Neural progenitor cell (in vitro differentiated cells): ENCODE measurements around the gene TMEM119. TPM values are rescaled to one million over a fixed set of nuclear protein-coding genes. Genes with fewer than 3 reads are reported as not detected.

Source experiments
- DNase-seq: peaks from one replicate; pipeline ENCODE4 v3.0.0-alpha.2; 2016; ENCODE audit warnings: low spot score
- H2AFZ ChIP-seq: fragments of 200-600 bp; sonication (generic); replicated peaks from 2 replicates; pipeline ENCODE4 v1.6.1; 2016; ENCODE audit warnings: antibody characterized with exemption
- H3F3A ChIP-seq: fragments of 200-600 bp; sonication (generic); 2 replicates; pipeline ENCODE4 v1.6.1; 2016; ENCODE audit warnings: antibody characterized with exemption, low read depth
- H3K27ac ChIP-seq: fragments of 200-600 bp; sonication (generic); 2 replicates; pipeline ENCODE4 v1.5.1; 2016; ENCODE audit warnings: mild to moderate bottlenecking
- H3K27me3 ChIP-seq: fragments of 200-600 bp; sonication (generic); 2 replicates; pipeline ENCODE4 v1.6.1; 2016; ENCODE audit warnings: mild to moderate bottlenecking, moderate library complexity
- H3K36me3 ChIP-seq: fragments of 200-600 bp; sonication (generic); 2 replicates; pipeline ENCODE4 v1.5.1; 2016
- H3K4me1 ChIP-seq: fragments of 200-600 bp; sonication (generic); 2 replicates; pipeline ENCODE4 v1.6.1; 2016; ENCODE audit warnings: mixed run types
- H3K4me2 ChIP-seq: fragments of 200-600 bp; sonication (generic); 2 replicates; pipeline ENCODE4 v1.6.1; 2016
- H3K4me3 ChIP-seq: fragments of 200-600 bp; sonication (generic); 2 replicates; pipeline ENCODE4 v1.5.1; 2016
- H3K79me2 ChIP-seq: fragments of 200-600 bp; sonication (generic); 2 replicates; pipeline ENCODE4 v1.6.1; 2016; ENCODE audit warnings: low read depth
- H3K9ac ChIP-seq: fragments of 200-600 bp; sonication (generic); 2 replicates; pipeline ENCODE4 v1.6.1; 2016
- H3K9me3 ChIP-seq: fragments of 200-600 bp; sonication (generic); 2 replicates; pipeline ENCODE4 v1.5.1; 2016; ENCODE audit warnings: low read depth
- H4K20me1 ChIP-seq: fragments of 200-600 bp; sonication (generic); 2 replicates; pipeline ENCODE4 v1.6.1; 2016; ENCODE audit warnings: low read depth
- H3K27ac Mint-ChIP-seq: 3 replicates; pipeline ENCODE4 v1.8.0; 2021; ENCODE audit warnings: mixed read lengths
- H3K27me3 Mint-ChIP-seq: 2 replicates; pipeline ENCODE4 v1.8.0; 2022; ENCODE audit warnings: low read depth, mild to moderate bottlenecking, inconsistent platforms, moderate library complexity, mixed read lengths; ENCODE audit not compliant: insufficient read depth
- H3K36me3 Mint-ChIP-seq: 3 replicates; pipeline ENCODE4 v1.8.0; 2021; ENCODE audit warnings: mixed read lengths
- H3K4me1 Mint-ChIP-seq: 3 replicates; pipeline ENCODE4 v1.8.0; 2021; ENCODE audit warnings: mixed read lengths
- H3K4me3 Mint-ChIP-seq: 3 replicates; pipeline ENCODE4 v1.8.0; 2021; ENCODE audit warnings: mild to moderate bottlenecking, moderate library complexity, mixed read lengths
- H3K9me3 Mint-ChIP-seq: 3 replicates; pipeline ENCODE4 v1.8.0; 2020; ENCODE audit warnings: mixed read lengths
- EZH2 ChIP-seq: fragments of 200-600 bp; sonication (generic); IDR thresholded peaks from 2 replicates; pipeline ENCODE4 v1.6.1; 2017; ENCODE audit warnings: antibody characterized with exemption, mild to moderate bottlenecking, moderate library complexity
- EZH2phosphoT487 ChIP-seq: fragments of 200-600 bp; sonication (generic); IDR thresholded peaks from 2 replicates; pipeline ENCODE4 v1.6.1; 2017; ENCODE audit warnings: antibody characterized with exemption
- total RNA-seq: library from RNA; depleted of rRNA; stranded (reverse); fragments of >200 nt; gene quantifications from 2 replicates; pipeline ENCODE4 v1.2.3, GENCODE V29; 2015; ENCODE audit warnings: low replicate concordance
- TF ChIP-seq, protein P1 (sequence below): fragments of 200-600 bp; sonication (generic); IDR thresholded peaks from 2 replicates; pipeline ENCODE4 v1.5.1; 2017; ENCODE audit warnings: antibody characterized with exemption, mild to moderate bottlenecking

Gene TMEM119
- total RNA-seq, 1 donor from 2014 or later = 0.97 TPM

DNA sequence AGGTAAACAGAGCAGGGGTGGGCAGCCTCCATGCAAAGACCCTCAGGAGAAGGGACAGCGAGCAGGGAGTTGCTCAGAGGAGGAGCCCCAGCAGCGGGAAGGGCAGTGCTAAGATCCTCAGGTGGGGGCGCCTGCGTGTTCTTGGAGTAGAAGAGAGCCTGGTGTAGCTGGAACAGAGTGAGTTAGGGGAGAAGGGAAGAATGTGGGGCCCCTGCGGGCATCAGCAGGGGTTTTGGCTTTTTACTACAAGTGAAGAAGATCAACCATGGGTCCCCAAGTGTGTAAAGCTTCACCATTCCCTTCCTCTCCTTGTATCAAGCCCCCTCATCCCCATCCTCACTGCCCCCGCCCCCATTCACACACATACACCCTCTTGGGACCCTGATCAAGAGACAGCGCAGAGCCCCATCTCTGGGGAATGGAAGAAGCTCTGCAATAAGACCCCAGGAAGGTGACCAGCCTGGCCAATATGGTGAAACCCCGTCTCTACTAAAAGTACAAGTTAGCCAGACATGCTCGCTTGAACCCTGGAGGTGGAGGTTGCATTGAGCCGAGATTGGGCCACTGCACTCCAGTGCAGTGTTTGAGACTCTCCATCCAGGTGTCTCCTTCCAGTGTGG, 10.2 kb upstream of the TMEM119 start:
- H3K4me1 Mint-ChIP-seq = peaks cover 14% of the 10 kb centered on the region
- no peaks in the 10 kb centered on the region for H3K79me2 ChIP-seq
- H3F3A ChIP-seq = peaks cover 20% of the 10 kb centered on the region
- H2AFZ ChIP-seq = no peak overlapping the region
- no peaks in the 10 kb centered on the region for H3K36me3 Mint-ChIP-seq
- no peaks in the 10 kb centered on the region for H3K9me3 ChIP-seq
- TF ChIP-seq EZH2phosphoT487 (no peak), EZH2 (no peak)
- TF ChIP-seq, protein P1, sequence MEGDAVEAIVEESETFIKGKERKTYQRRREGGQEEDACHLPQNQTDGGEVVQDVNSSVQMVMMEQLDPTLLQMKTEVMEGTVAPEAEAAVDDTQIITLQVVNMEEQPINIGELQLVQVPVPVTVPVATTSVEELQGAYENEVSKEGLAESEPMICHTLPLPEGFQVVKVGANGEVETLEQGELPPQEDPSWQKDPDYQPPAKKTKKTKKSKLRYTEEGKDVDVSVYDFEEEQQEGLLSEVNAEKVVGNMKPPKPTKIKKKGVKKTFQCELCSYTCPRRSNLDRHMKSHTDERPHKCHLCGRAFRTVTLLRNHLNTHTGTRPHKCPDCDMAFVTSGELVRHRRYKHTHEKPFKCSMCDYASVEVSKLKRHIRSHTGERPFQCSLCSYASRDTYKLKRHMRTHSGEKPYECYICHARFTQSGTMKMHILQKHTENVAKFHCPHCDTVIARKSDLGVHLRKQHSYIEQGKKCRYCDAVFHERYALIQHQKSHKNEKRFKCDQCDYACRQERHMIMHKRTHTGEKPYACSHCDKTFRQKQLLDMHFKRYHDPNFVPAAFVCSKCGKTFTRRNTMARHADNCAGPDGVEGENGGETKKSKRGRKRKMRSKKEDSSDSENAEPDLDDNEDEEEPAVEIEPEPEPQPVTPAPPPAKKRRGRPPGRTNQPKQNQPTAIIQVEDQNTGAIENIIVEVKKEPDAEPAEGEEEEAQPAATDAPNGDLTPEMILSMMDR = no peak
- H3K9me3 Mint-ChIP-seq = no peaks in the 10 kb centered on the region
- H3K4me3 ChIP-seq = no peak overlapping the region
- H3K4me1 ChIP-seq = no peaks in the 10 kb centered on the region
- peak overlapping the region; percentile 65 for H3K27ac Mint-ChIP-seq
- no peaks in the 10 kb centered on the region for H3K36me3 ChIP-seq
- H3K27me3 Mint-ChIP-seq = peaks cover 28% of the 10 kb centered on the region
- H3K27ac ChIP-seq = no peak overlapping the region
- no peak overlapping the region for H3K9ac ChIP-seq
- H4K20me1 ChIP-seq = no peaks in the 10 kb centered on the region
- no peak overlapping the region for H3K4me2 ChIP-seq
- DNase-seq = no peak
- no peaks in the 10 kb centered on the region for H3K27me3 ChIP-seq
- no peak overlapping the region for H3K4me3 Mint-ChIP-seq

- H3K4me3 Mint-ChIP-seq = no peak overlapping the region
- Histone ChIP-seq H3K79me2 (no peaks in the 10 kb centered on the region), H4K20me1 (no peaks in the 10 kb centered on the region), H3K27me3 (no peaks in the 10 kb centered on the region), H3F3A (peaks cover 20% of the 10 kb centered on the region), H3K4me3 (no peak overlapping the region), H3K9ac (no peak overlapping the region), H3K4me1 (no peaks in the 10 kb centered on the region), H3K27ac (no peak overlapping the region), H2AFZ (no peak overlapping the region), H3K36me3 (no peaks in the 10 kb centered on the region), H3K9me3 (no peaks in the 10 kb centered on the region), H3K4me2 (no peak overlapping the region)
- no peaks in the 10 kb centered on the region for H3K36me3 Mint-ChIP-seq
- H3K4me1 Mint-ChIP-seq = peaks cover 15% of the 10 kb centered on the region
- DNase-seq = no peak
- TF ChIP-seq, protein P1 = no peak
- TF ChIP-seq EZH2phosphoT487 (no peak), EZH2 (no peak)
- H3K27ac Mint-ChIP-seq = no peak overlapping the region
- H3K9me3 Mint-ChIP-seq = no peaks in the 10 kb centered on the region
- H3K27me3 Mint-ChIP-seq = peaks cover 26% of the 10 kb centered on the region
Measured at GRCh38 chr12:108606492-108606891, 8.6 kb upstream of the TMEM119 start.

- peak overlapping the region; percentile 45 for H3K27ac Mint-ChIP-seq
- TF ChIP-seq EZH2 = no peak
- no peak for TF ChIP-seq EZH2phosphoT487
- TF ChIP-seq, protein P1 = no peak
Measured at GRCh38 chr12:108605690-108606406, 8.0 kb upstream of the TMEM119 start.

More at GRCh38 chr12:108605690-108606406, 8.0 kb upstream of the TMEM119 start:
- Histone ChIP-seq H3K4me2 (no peak overlapping the region), H3K4me1 (no peaks in the 10 kb centered on the region), H3K27ac (no peak overlapping the region), H4K20me1 (no peaks in the 10 kb centered on the region), H3K36me3 (no peaks in the 10 kb centered on the region), H3K4me3 (no peak overlapping the region), H3K9me3 (no peaks in the 10 kb centered on the region), H2AFZ (no peak overlapping the region), H3K9ac (no peak overlapping the region), H3K27me3 (no peaks in the 10 kb centered on the region), H3F3A (peaks cover 20% of the 10 kb centered on the region), H3K79me2 (no peaks in the 10 kb centered on the region)
- Mint-ChIP-seq H3K9me3 (no peaks in the 10 kb centered on the region), H3K4me3 (peak overlapping the region; percentile 36), H3K4me1 (peaks cover 17% of the 10 kb centered on the region), H3K36me3 (no peaks in the 10 kb centered on the region), H3K27me3 (peaks cover 27% of the 10 kb centered on the region)
- no peak for DNase-seq
